ENCODE measurements around the gene ATF6. TPM values are rescaled to one million over a fixed set of nuclear protein-coding genes. Genes with fewer than 3 reads are reported as not detected.

ATF6 gene
- total RNA-seq, 1 experiment from 2014 or later, result 20.9 TPM

- Histone ChIP-seq H3K27me3 (ENCODE audit: insufficient read depth, low read length) (no peaks in the 10 kb centered on the region), H4K20me1 (ENCODE audit: insufficient read depth) (no peaks in the 10 kb centered on the region), H3K9me3 (ENCODE audit: control insufficient read depth in 1 of 2, insufficient read depth in 1 of 2, low read depth in 1 of 2, low read length in 2 of 2) (no peaks in the 10 kb centered on the region), H3K9ac (ENCODE audit: low read length) (no peak overlapping the region), H3K4me2 (ENCODE audit: low read length) (no peak overlapping the region), H3K36me3 (ENCODE audit: control insufficient read depth in 1 of 2, insufficient read depth in 2 of 2, low read length in 2 of 2) (no peaks in the 10 kb centered on the region), H3K4me3 (replicated peaks in 1 of 2; ENCODE audit: low read depth in 1 of 2, low read length in 2 of 2) (no peak overlapping the region), H3K9me2 (ENCODE audit: insufficient read depth) (no peaks in the 10 kb centered on the region), H3K4me1 (ENCODE audit: control insufficient read depth in 1 of 2, insufficient read depth in 2 of 2, low read length in 2 of 2) (no peaks in the 10 kb centered on the region), H2AFZ (ENCODE audit: low read depth, low read length, poor library complexity, severe bottlenecking) (no peak overlapping the region), H3K79me2 (ENCODE audit: insufficient read depth, low read length) (no peaks in the 10 kb centered on the region), H3K27ac (ENCODE audit: low read depth, low read length) (no peak overlapping the region)
- ATAC-seq (no peak), DNase-seq (ENCODE audit: low read depth, low spot score) (no peak)
- no TSS peak for BruUV-seq (replicated peaks)
- intact Hi-C loops (cut with micrococcal nuclease), result no loop called here
- TF ChIP-seq ELF1 (IDR thresholded peaks at IDR 0.05; ENCODE audit: borderline replicate concordance, low read depth) (no peak), YY1 (IDR thresholded peaks at IDR 0.05; ENCODE audit: extremely low read depth, insufficient replicate concordance, low read depth, low read length) (no peak), MAX (IDR thresholded peaks at IDR 0.05) (no peak), EZH2phosphoT487 (IDR thresholded peaks at IDR 0.05; ENCODE audit: borderline replicate concordance) (no peak)
- TF ChIP-seq, protein P1, sequence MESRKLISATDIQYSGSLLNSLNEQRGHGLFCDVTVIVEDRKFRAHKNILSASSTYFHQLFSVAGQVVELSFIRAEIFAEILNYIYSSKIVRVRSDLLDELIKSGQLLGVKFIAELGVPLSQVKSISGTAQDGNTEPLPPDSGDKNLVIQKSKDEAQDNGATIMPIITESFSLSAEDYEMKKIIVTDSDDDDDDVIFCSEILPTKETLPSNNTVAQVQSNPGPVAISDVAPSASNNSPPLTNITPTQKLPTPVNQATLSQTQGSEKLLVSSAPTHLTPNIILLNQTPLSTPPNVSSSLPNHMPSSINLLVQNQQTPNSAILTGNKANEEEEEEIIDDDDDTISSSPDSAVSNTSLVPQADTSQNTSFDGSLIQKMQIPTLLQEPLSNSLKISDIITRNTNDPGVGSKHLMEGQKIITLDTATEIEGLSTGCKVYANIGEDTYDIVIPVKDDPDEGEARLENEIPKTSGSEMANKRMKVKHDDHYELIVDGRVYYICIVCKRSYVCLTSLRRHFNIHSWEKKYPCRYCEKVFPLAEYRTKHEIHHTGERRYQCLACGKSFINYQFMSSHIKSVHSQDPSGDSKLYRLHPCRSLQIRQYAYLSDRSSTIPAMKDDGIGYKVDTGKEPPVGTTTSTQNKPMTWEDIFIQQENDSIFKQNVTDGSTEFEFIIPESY (IDR thresholded peaks at IDR 0.05; ENCODE audit: extremely low read depth, insufficient replicate concordance, low read length), result no peak
- ChIA-PET POLR2A (no interaction called here), CTCF (no interaction called here), RAD21 (ENCODE audit: low non-redundant PET in 1 of 2, low total read pairs in 2 of 2, uncharacterized antibody in 2 of 2, unreplicated experiment in 2 of 2) (no interaction called here)
These were observed 215.8 kb downstream of the ATF6 start for GRCh38 chr1:161981735-161982506.

DNA sequence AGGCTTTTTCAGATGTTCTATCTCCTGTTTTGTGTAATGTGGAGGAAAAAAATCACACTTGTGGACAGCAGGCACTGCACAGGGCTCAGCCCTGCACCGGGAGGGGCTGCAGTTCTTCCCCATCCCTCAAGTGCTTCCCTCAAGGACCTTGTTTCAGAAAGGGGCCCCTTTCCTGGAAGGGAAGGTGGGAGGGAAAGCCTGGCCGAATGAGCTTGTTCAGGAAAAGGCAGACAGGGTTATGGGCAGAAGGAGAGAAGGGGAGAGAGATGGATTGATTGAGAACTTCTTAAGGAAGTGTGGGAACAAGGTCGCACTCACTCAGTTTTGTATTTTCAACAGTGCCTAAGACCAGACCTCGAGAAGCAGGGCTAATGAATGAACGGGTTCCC lies 216.4 kb downstream of the ATF6 start:
- DNase-seq (ENCODE audit: low read depth, low spot score) (no peak), ATAC-seq (no peak)
- ChIA-PET RAD21 (ENCODE audit: low non-redundant PET in 1 of 2, low total read pairs in 2 of 2, uncharacterized antibody in 2 of 2, unreplicated experiment in 2 of 2) (no interaction called here), POLR2A (no interaction called here), CTCF (no interaction called here)
- Histone ChIP-seq H3K36me3 (ENCODE audit: control insufficient read depth in 1 of 2, insufficient read depth in 2 of 2, low read length in 2 of 2) (no peaks in the 10 kb centered on the region), H4K20me1 (ENCODE audit: insufficient read depth) (no peaks in the 10 kb centered on the region), H3K9me2 (ENCODE audit: insufficient read depth) (no peaks in the 10 kb centered on the region), H3K4me1 (ENCODE audit: control insufficient read depth in 1 of 2, insufficient read depth in 2 of 2, low read length in 2 of 2) (no peaks in the 10 kb centered on the region), H3K4me3 (replicated peaks in 1 of 2; ENCODE audit: low read depth in 1 of 2, low read length in 2 of 2) (no peak overlapping the region), H3K9ac (ENCODE audit: low read length) (no peak overlapping the region), H2AFZ (ENCODE audit: low read depth, low read length, poor library complexity, severe bottlenecking) (no peak overlapping the region), H3K9me3 (ENCODE audit: control insufficient read depth in 1 of 2, insufficient read depth in 1 of 2, low read depth in 1 of 2, low read length in 2 of 2) (peaks cover 0 to 5% of the 10 kb centered on the region in 2 experiments; a peak in 2 of 4 replicates), H3K79me2 (ENCODE audit: insufficient read depth, low read length) (no peaks in the 10 kb centered on the region), H3K4me2 (ENCODE audit: low read length) (no peak overlapping the region), H3K27ac (ENCODE audit: low read depth, low read length) (no peak overlapping the region), H3K27me3 (ENCODE audit: insufficient read depth, low read length) (no peaks in the 10 kb centered on the region)
- no TSS peak for BruUV-seq (replicated peaks)
- intact Hi-C loops (cut with micrococcal nuclease), result no loop called here
- no peak for TF ChIP-seq YY1 (IDR thresholded peaks at IDR 0.05; ENCODE audit: extremely low read depth, insufficient replicate concordance, low read depth, low read length)
- TF ChIP-seq EZH2phosphoT487 (IDR thresholded peaks at IDR 0.05; ENCODE audit: borderline replicate concordance), result no peak
- no peak for TF ChIP-seq CBX3 (IDR thresholded peaks at IDR 0.05; ENCODE audit: low read depth)
- TF ChIP-seq REST (IDR thresholded peaks at IDR 0.05; ENCODE audit: low read depth), result no peak
- TF ChIP-seq CTCF (IDR thresholded peaks at IDR 0.05 in 2 of 3, conservative IDR thresholded peaks at IDR 0.05 in 1 of 3; ENCODE audit: borderline replicate concordance in 1 of 3, insufficient read depth in 1 of 3, low read depth in 2 of 3, low read length in 2 of 3), result no peak

Measured in HCT116 (cell line).